GM12864 (cell line): ENCODE data around the gene NUDT1.

Experiments used
- DNase-seq: peaks from one replicate; pipeline ENCODE4 v3.0.0-alpha.2; 2011; ENCODE audit warnings: low read depth
- H3K4me3 ChIP-seq: 2 replicates; pipeline ENCODE4 v1.5.1; 2011; ENCODE audit warnings: mild to moderate bottlenecking, low read depth, low read length, control low read depth
- TF ChIP-seq, protein P1 (sequence below): IDR thresholded peaks from 2 replicates; pipeline ENCODE4 v1.5.1; 2011; ENCODE audit warnings: low read depth, mild to moderate bottlenecking, moderate library complexity, low read length, control low read depth, inconsistent platforms; ENCODE audit errors: missing control alignments

NUDT1 gene

DNA sequence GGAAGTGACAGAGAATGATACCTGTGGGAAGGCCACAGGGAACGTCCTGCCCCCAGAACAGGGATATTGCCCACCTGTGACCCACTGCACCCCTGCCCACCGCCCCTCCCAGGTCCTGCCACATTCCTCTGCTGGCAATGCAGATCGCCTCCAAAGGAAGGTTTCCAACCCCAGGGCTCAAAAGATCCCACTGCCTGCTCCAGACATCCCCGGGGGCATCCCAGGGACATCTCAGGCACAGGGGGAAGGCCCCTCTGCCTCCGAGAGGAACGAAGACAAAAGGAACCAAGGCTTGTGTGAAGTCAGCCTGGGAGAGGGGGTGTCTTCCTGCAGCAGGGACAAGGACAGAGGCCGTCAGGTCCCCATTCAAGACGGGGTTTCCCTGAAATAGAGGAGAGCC lies 28.5 kb downstream of the NUDT1 start:
- no peak for DNase-seq
- no peak overlapping the region for H3K4me3 ChIP-seq
- TF ChIP-seq, protein P1, sequence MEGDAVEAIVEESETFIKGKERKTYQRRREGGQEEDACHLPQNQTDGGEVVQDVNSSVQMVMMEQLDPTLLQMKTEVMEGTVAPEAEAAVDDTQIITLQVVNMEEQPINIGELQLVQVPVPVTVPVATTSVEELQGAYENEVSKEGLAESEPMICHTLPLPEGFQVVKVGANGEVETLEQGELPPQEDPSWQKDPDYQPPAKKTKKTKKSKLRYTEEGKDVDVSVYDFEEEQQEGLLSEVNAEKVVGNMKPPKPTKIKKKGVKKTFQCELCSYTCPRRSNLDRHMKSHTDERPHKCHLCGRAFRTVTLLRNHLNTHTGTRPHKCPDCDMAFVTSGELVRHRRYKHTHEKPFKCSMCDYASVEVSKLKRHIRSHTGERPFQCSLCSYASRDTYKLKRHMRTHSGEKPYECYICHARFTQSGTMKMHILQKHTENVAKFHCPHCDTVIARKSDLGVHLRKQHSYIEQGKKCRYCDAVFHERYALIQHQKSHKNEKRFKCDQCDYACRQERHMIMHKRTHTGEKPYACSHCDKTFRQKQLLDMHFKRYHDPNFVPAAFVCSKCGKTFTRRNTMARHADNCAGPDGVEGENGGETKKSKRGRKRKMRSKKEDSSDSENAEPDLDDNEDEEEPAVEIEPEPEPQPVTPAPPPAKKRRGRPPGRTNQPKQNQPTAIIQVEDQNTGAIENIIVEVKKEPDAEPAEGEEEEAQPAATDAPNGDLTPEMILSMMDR = no peak

DNA sequence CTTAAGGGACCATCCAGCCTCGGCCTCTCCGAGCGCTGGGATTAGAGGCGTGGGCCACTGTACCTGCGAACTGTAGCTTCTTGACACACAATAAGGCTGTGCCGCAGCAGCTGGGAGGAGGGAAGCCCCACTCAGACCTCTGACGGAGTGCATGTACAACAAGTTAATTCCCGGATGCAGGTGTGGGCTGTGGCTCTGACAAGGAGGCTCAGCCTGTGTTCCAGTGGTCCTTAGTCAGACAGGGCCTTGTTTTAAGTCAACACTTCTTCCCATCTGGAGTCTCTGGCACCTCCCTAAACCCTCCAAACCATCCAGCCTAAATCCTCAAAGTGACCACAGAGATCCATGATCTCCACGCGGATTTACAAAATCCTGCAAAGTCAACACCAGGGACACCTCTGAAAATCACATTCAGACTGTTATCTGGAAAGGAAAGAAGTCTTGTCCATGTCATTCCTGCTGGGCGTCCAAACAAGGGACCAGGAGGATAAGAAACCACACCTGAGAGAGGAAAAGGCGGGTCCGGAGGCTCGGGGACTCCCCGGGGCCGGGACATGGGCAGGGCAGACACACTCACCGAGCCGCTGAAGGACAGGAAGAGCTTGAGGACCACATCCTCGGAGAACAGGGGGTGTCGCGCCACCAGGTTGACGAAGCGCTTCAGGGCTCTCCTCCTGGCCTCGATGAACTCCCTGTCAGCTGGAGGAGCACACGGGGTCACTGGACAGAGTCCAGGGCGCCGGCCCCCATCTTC lies 29.4 kb downstream of the NUDT1 start:
- H3K4me3 ChIP-seq = no peak overlapping the region
- TF ChIP-seq, protein P1 = no peak
- no peak for DNase-seq

DNA sequence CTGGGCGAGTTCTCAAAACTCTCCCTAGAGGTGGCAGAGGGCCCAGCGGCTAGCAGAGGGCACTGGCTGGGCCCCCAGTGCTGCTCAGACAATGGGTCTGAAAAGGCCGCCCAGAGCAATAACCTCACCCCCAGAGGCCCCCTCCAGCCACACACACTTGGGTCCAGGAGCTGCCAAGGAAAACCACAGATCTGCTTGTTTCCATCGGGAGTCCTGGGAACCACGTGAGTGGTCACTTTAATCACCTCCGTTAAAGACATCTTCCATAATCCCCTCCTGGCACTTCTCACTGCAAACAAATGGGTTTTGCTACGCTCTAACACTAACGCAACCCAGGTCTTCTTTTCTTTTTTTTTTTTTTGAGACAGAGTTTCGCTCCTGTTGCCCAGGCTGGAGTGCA lies 30.0 kb downstream of the NUDT1 start:
- DNase-seq = no peak
- H3K4me3 ChIP-seq = no peak overlapping the region
- TF ChIP-seq, protein P1 = no peak

DNA sequence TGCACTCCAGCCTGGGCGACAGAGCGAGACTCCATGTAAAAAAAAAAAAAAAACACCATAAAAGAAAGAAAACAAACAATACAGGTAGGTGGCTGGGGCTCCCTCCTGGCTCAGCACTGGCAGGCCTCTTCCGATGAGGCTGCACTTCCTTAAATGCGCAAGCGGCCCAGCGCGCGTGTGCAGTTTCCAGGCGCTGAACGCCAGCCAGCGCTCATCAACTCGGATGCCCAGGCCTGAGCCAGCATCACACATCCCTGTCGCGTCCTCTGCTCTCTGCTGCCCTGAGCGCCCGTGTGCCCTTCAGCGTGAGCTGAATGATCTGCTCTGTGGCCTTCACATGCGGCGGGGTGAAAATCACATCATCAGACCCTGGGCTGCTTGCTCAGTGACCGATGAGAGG lies 31.8 kb downstream of the NUDT1 start:
- no peak for DNase-seq
- H3K4me3 ChIP-seq = no peak overlapping the region
- TF ChIP-seq, protein P1 = no peak

DNA sequence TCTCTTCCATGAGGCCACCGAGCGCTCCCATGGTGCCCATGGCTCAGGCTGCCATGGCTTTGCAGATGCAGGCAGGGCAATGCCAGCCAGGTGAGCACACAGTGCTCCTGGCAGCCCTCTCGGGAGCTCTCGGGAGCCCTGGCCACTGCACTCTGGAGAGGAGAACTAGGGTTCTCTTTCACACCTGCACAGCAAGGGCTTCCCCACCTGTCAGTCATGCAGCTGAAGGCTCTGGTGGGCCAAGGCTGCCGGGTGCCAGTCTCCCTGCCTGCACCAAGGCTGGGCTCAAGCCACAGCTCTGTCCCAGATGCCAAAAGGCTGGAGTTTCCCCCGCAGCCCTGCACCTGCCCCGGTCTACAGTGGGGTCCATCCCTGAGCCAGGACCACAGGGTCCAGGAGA lies 32.6 kb downstream of the NUDT1 start:
- no peak overlapping the region for H3K4me3 ChIP-seq
- DNase-seq = no peak
- TF ChIP-seq, protein P1 = no peak

DNA sequence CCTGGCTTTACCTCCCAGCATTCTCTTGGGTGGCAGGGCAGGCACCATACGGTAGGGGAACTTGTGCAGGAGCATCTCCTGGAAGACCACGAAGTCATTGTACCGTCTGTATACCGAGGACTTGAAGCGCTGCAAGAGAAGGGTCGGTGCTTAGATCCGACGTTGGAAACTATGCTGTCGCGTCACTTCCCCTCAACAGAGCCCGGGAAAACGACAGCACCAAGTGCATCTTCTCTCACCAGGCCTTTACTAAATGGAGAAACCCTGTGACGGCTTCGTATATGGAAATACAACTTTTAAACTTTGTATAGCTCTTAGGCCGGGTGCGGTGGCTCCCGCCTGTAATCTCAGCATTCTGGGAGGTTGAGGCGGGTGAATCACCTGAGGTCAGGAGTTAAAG lies 33.1 kb downstream of the NUDT1 start:
- TF ChIP-seq, protein P1 = no peak
- no peak overlapping the region for H3K4me3 ChIP-seq
- DNase-seq = no peak

DNA sequence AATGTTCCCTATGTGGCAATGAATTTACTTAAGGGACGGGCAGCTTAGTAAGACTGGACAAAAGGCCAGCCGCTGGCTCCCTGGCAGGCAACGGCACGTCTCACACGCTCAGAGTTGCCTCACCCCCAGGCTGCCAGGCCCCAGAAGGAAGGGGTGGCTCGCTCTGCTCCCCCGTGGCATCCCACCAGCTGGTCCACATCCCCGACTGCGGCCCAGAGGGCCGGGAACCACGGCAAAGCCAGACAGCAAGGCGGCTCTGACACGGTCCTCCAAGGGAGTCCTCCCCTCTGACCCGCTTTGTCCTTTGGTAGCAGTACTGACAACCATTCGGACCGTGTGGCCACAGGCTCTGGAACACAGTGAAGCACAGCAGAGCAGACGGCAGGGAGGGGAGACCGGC lies 34.1 kb downstream of the NUDT1 start:
- DNase-seq = no peak
- TF ChIP-seq, protein P1 = no peak
- H3K4me3 ChIP-seq = no peak overlapping the region
